ENCODE data around the gene ATF6. TPM values are rescaled to one million over a fixed set of nuclear protein-coding genes. Genes with fewer than 3 reads are reported as not detected.

ATF6 gene
- total and polyA plus RNA-seq, 2 donors (not counting 1 experiment from before 2014, with no cell fraction given) = 5.7 to 26.6 TPM

DNA sequence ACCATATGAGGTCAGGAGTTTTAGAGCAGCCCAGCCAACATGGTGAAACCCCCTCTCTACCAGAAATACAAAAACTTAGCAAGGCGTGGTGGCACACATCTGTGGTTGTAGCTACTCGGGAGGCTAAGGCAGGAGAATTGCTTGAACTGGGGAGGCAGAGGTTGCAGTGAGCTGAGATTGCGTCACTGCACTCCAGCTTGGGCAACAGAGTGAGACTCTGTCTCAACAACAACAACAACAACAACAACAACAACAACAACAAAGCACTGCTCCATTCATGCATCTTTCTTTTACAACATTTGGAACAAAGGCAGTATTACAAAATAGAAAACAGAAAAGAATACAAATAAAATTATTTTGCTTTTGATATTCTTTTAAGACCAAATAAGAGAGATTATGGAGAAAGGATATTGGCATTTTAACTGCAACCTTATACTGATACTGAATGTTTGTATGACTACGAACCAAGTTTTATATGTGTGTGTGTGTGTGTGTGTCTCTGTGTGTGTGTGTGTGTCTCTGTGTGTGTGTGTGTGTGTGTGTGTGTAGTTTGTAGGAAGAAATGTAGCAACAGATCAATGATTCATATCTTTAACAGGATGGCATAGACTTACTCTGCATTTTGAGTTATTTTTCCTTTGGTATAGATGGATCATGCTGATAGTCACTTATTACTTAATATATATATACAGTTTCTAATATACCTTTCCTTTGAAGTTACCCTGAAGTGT lies 24.6 kb downstream of the ATF6 start:
- POLR2A ChIA-PET = no interaction called here
- peaks cover 11 to 62% of the 10 kb centered on the region in 2 experiments for H3K36me3 ChIP-seq (replicated peaks in 1 of 2; ENCODE audit: control extremely low read depth in 1 of 2, control insufficient read depth in 1 of 2, extremely low read depth in 1 of 2, insufficient read depth in 2 of 2, low read length in 1 of 2)

More for the DNA sequence above, 24.6 kb downstream of the ATF6 start:
- no peak for TF ChIP-seq CTCF (IDR thresholded peaks at IDR 0.05)
- no peak for TF ChIP-seq EZH2 (IDR thresholded peaks at IDR 0.05; ENCODE audit: borderline replicate concordance, insufficient read depth, low read depth, low read length, poor library complexity, severe bottlenecking)
- H2AFZ ChIP-seq (ENCODE audit: insufficient read depth, low read depth, low read length, poor library complexity, severe bottlenecking) = no peak overlapping the region
- no peak for ATAC-seq (ENCODE audit: low read depth)
- H3K4me2 ChIP-seq (replicated peaks; ENCODE audit: low read depth, low read length, poor library complexity, severe bottlenecking) = no peak overlapping the region
- no peaks in the 10 kb centered on the region for H3K9me3 ChIP-seq (ENCODE audit: control extremely low read depth in 1 of 3, control insufficient read depth in 2 of 3, insufficient read depth in 1 of 3, low read length in 2 of 3)
- Mint-ChIP-seq H3K4me1 (peaks cover 3% of the 10 kb centered on the region), H3K27me3 (no peaks in the 10 kb centered on the region), H3K27ac (no peak overlapping the region), H3K9me3 (ENCODE audit: insufficient read depth) (no peaks in the 10 kb centered on the region), H3K4me3 (no peak overlapping the region)
- H3K9ac ChIP-seq (ENCODE audit: low read length) = no peak overlapping the region
- H3K4me3 ChIP-seq (ENCODE audit: control extremely low read depth in 1 of 5, extremely low read depth in 1 of 5, insufficient read depth in 1 of 5, low read depth in 2 of 5, low read length in 4 of 5) = no peak overlapping the region
- no peak for DNase-seq
- H3K27me3 ChIP-seq (replicated peaks in 1 of 4; ENCODE audit: control extremely low read depth in 1 of 4, control insufficient read depth in 3 of 4, insufficient read depth in 4 of 4, low read length in 3 of 4) = no peaks in the 10 kb centered on the region
- H3K79me2 ChIP-seq (ENCODE audit: control insufficient read depth, insufficient read depth, low read length) = no peaks in the 10 kb centered on the region
- 60% methylated on average over 1 of the region's 4 CpGs for WGBS (ENCODE audit: insufficient coverage)
- no peak overlapping the region for H3K27ac ChIP-seq (ENCODE audit: low read length in 2 of 2)
- intact Hi-C loops (cut with micrococcal nuclease) = loop anchor here (5.0 kb wide), 1 partner anchor 837 kb away; no protein-coding TSS in a partner anchor
- CTCF ChIA-PET = no interaction called here
- H3K4me1 ChIP-seq (ENCODE audit: control insufficient read depth in 2 of 2, insufficient read depth in 2 of 2, low read length in 2 of 2) = no peaks in the 10 kb centered on the region
- peaks cover 14% of the 10 kb centered on the region for H4K20me1 ChIP-seq (ENCODE audit: control insufficient read depth, insufficient read depth, low read length, poor library complexity, severe bottlenecking)
